Neural cell (in vitro differentiated cells): ENCODE measurements around the gene DCHS2. TPM values are rescaled to one million over a fixed set of nuclear protein-coding genes. Genes with fewer than 3 reads are reported as not detected.

Experiments
- H2AFZ ChIP-seq: fragments of 200-600, 300-800 bp; sonication (generic), shearing (Covaris generic); 2 replicates; pipeline ENCODE4 v1.6.0; 2014; ENCODE audit warnings: low read depth, mild to moderate bottlenecking, antibody characterized with exemption, low read length, moderate library complexity
- H3F3A ChIP-seq: fragments of 200-600 bp; shearing (Covaris generic); 2 replicates; pipeline ENCODE4 v1.6.1; 2016; ENCODE audit warnings: mild to moderate bottlenecking, moderate library complexity, mixed read lengths, antibody characterized with exemption, low read length; ENCODE audit not compliant: insufficient read depth, poor library complexity, severe bottlenecking
- H3K27ac ChIP-seq: fragments of 200-600, 300-800 bp; sonication (generic), shearing (Covaris generic); 2 replicates; pipeline ENCODE4 v1.5.1; 2014; ENCODE audit warnings: mild to moderate bottlenecking, low read length, moderate library complexity
- H3K27me3 ChIP-seq: fragments of 300-800, 200-600 bp; sonication (generic), shearing (Covaris generic); 2 replicates; pipeline ENCODE4 v1.6.0; 2014; ENCODE audit warnings: mild to moderate bottlenecking, low read depth, low read length, moderate library complexity; ENCODE audit not compliant: insufficient read depth
- H3K36me3 ChIP-seq: fragments of 300-800, 200-600 bp; sonication (generic), shearing (Covaris generic); 2 replicates; pipeline ENCODE4 v1.5.1; 2014; ENCODE audit warnings: mild to moderate bottlenecking, antibody characterized with exemption, low read length, moderate library complexity; ENCODE audit not compliant: insufficient read depth
- H3K4me2 ChIP-seq: fragments of 300-800, 200-600 bp; sonication (generic), shearing (Covaris generic); 2 replicates; pipeline ENCODE4 v1.6.0; 2014; ENCODE audit warnings: mild to moderate bottlenecking, low read length
- H3K4me3 ChIP-seq: fragments of 300-800, 200-600 bp; sonication (generic), shearing (Covaris generic); 2 replicates; pipeline ENCODE4 v1.5.1; 2014; ENCODE audit warnings: mild to moderate bottlenecking, low read length, moderate library complexity
- H3K79me2 ChIP-seq: fragments of 200-600 bp; shearing (Covaris generic); replicated peaks from 2 replicates; pipeline ENCODE4 v1.6.0; 2014; ENCODE audit warnings: mild to moderate bottlenecking, low read length, moderate library complexity; ENCODE audit not compliant: insufficient read depth
- H3K9ac ChIP-seq: fragments of 300-800, 200-600 bp; sonication (generic), shearing (Covaris generic); 2 replicates; pipeline ENCODE4 v1.6.1; 2016; ENCODE audit warnings: mild to moderate bottlenecking, low read length, mixed read lengths
- H3K9me2 ChIP-seq: fragments of 200-600 bp; shearing (Covaris generic); 2 replicates; pipeline ENCODE4 v1.6.1; 2016; ENCODE audit warnings: mild to moderate bottlenecking, low read length, mixed read lengths; ENCODE audit not compliant: insufficient read depth
- H3K9me3 ChIP-seq: fragments of 200-600, 300-800 bp; sonication (generic), shearing (Covaris generic); 2 replicates; pipeline ENCODE4 v1.6.1; 2016; ENCODE audit warnings: mild to moderate bottlenecking, mixed run types, low read length, moderate library complexity, mixed read lengths
- H4K20me1 ChIP-seq: fragments of 200-600 bp; shearing (Covaris generic); 2 replicates; pipeline ENCODE4 v1.6.1; 2016; ENCODE audit warnings: mild to moderate bottlenecking, mixed run types; ENCODE audit not compliant: insufficient read depth
- EP300 ChIP-seq: fragments of 450-650 bp; conservative IDR thresholded peaks from 2 replicates; pipeline ENCODE4 v1.6.1; 2014; ENCODE audit warnings: antibody characterized with exemption, mild to moderate bottlenecking, moderate library complexity; ENCODE audit not compliant: poor library complexity, severe bottlenecking
- EZH2 ChIP-seq: fragments of 200-600, 300-800 bp; shearing (Covaris generic), sonication (generic); IDR thresholded peaks from 2 replicates; pipeline ENCODE4 v1.6.1; 2014; ENCODE audit warnings: antibody characterized with exemption, low read length, borderline replicate concordance, mild to moderate bottlenecking; ENCODE audit not compliant: insufficient read depth, poor library complexity, severe bottlenecking
- MXI1 ChIP-seq: fragments of 450-650 bp; conservative IDR thresholded peaks from 2 replicates; pipeline ENCODE4 v1.6.1; 2014; ENCODE audit warnings: antibody characterized with exemption, mild to moderate bottlenecking; ENCODE audit not compliant: poor library complexity, severe bottlenecking
- POLR2AphosphoS5 ChIP-seq: IDR thresholded peaks from 2 replicates; pipeline ENCODE4 v1.6.1; 2012
- RAD21 ChIP-seq: fragments of 450-650 bp; conservative IDR thresholded peaks from 2 replicates; pipeline ENCODE4 v1.6.1; 2014; ENCODE audit warnings: antibody characterized with exemption, mild to moderate bottlenecking, moderate library complexity
- SMC3 ChIP-seq: fragments of 450-650 bp; conservative IDR thresholded peaks from 2 replicates; pipeline ENCODE4 v1.6.1; 2014; ENCODE audit warnings: antibody characterized with exemption, mild to moderate bottlenecking, moderate library complexity; ENCODE audit not compliant: poor library complexity
- TAF1 ChIP-seq: IDR thresholded peaks from 2 replicates; pipeline ENCODE4 v1.6.1; 2012; ENCODE audit warnings: low read depth
- polyA plus RNA-seq: library from polyadenylated mRNA; depleted of rRNA; stranded (reverse); fragments of >200 nt; gene quantifications from 2 replicates; pipeline ENCODE4 v1.2.3, GENCODE V29; 2014
- TF ChIP-seq, protein P1 (sequence below): fragments of 450-650 bp; IDR thresholded peaks from 2 replicates; pipeline ENCODE4 v1.5.1; 2014; ENCODE audit warnings: antibody characterized with exemption, mild to moderate bottlenecking, moderate library complexity; ENCODE audit not compliant: poor library complexity, severe bottlenecking
- TF ChIP-seq, protein P2 (sequence below): IDR thresholded peaks from 2 replicates; pipeline ENCODE4 v1.6.1; 2012; ENCODE audit warnings: borderline replicate concordance

Gene DCHS2
- polyA plus RNA-seq, 1 donor from 2014 or later, result 1.6 TPM

- Histone ChIP-seq H2AFZ (no peak overlapping the region), H3K9me3 (no peaks in the 10 kb centered on the region), H3K27ac (no peak overlapping the region), H3K4me2 (no peak overlapping the region), H3K27me3 (peaks cover 40% of the 10 kb centered on the region), H3F3A (no peaks in the 10 kb centered on the region), H3K36me3 (no peaks in the 10 kb centered on the region), H3K4me3 (peak overlapping the region; percentile 85), H3K79me2 (no peaks in the 10 kb centered on the region), H3K9me2 (no peaks in the 10 kb centered on the region), H3K9ac (no peak overlapping the region), H4K20me1 (no peaks in the 10 kb centered on the region)
- TF ChIP-seq EP300, result no peak
- no peak for TF ChIP-seq TAF1
- TF ChIP-seq RAD21, result no peak
- TF ChIP-seq SMC3, result no peak
- TF ChIP-seq POLR2AphosphoS5, result no peak
- TF ChIP-seq EZH2, result no peak
- TF ChIP-seq, protein P1, sequence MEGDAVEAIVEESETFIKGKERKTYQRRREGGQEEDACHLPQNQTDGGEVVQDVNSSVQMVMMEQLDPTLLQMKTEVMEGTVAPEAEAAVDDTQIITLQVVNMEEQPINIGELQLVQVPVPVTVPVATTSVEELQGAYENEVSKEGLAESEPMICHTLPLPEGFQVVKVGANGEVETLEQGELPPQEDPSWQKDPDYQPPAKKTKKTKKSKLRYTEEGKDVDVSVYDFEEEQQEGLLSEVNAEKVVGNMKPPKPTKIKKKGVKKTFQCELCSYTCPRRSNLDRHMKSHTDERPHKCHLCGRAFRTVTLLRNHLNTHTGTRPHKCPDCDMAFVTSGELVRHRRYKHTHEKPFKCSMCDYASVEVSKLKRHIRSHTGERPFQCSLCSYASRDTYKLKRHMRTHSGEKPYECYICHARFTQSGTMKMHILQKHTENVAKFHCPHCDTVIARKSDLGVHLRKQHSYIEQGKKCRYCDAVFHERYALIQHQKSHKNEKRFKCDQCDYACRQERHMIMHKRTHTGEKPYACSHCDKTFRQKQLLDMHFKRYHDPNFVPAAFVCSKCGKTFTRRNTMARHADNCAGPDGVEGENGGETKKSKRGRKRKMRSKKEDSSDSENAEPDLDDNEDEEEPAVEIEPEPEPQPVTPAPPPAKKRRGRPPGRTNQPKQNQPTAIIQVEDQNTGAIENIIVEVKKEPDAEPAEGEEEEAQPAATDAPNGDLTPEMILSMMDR, result no peak
- TF ChIP-seq, protein P2, sequence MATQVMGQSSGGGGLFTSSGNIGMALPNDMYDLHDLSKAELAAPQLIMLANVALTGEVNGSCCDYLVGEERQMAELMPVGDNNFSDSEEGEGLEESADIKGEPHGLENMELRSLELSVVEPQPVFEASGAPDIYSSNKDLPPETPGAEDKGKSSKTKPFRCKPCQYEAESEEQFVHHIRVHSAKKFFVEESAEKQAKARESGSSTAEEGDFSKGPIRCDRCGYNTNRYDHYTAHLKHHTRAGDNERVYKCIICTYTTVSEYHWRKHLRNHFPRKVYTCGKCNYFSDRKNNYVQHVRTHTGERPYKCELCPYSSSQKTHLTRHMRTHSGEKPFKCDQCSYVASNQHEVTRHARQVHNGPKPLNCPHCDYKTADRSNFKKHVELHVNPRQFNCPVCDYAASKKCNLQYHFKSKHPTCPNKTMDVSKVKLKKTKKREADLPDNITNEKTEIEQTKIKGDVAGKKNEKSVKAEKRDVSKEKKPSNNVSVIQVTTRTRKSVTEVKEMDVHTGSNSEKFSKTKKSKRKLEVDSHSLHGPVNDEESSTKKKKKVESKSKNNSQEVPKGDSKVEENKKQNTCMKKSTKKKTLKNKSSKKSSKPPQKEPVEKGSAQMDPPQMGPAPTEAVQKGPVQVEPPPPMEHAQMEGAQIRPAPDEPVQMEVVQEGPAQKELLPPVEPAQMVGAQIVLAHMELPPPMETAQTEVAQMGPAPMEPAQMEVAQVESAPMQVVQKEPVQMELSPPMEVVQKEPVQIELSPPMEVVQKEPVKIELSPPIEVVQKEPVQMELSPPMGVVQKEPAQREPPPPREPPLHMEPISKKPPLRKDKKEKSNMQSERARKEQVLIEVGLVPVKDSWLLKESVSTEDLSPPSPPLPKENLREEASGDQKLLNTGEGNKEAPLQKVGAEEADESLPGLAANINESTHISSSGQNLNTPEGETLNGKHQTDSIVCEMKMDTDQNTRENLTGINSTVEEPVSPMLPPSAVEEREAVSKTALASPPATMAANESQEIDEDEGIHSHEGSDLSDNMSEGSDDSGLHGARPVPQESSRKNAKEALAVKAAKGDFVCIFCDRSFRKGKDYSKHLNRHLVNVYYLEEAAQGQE, result no peak
- TF ChIP-seq MXI1, result no peak
Observed at GRCh38 chr4:154489558-154490233, 1.9 kb downstream of the DCHS2 start.

DNA sequence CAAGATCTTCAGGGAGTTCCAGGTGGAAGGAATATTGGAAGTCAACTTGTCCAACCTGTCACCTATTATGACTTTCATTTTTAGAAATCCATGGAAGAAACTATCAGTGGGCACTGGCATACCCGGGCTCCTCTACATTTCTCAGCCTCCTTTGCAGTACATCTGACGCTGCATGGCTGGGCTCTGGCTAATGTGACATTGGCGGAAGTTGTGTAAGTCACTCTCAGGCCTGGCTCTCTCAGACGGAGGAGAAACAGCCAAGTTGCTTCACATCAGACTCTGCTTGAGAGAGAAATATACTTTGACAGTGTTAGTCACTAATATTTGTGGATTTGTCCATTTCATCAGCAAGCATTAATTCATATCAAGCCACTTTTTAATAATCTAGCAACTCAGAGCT is 4.5 kb downstream of the DCHS2 start:
- no peak overlapping the region for H3K27ac ChIP-seq
- H3F3A ChIP-seq, result no peaks in the 10 kb centered on the region
- H3K36me3 ChIP-seq, result no peaks in the 10 kb centered on the region
- no peaks in the 10 kb centered on the region for H3K9me3 ChIP-seq
- no peak overlapping the region for H3K9ac ChIP-seq
- H3K27me3 ChIP-seq, result peaks cover 30% of the 10 kb centered on the region
- H2AFZ ChIP-seq, result no peak overlapping the region
- no peaks in the 10 kb centered on the region for H4K20me1 ChIP-seq
- no peak overlapping the region for H3K4me2 ChIP-seq
- no peaks in the 10 kb centered on the region for H3K9me2 ChIP-seq
- TF ChIP-seq RAD21, result no peak
- no peak overlapping the region for H3K4me3 ChIP-seq
- no peaks in the 10 kb centered on the region for H3K79me2 ChIP-seq
